NCI-H146 treated with DMSO at 0.1 percent for 48 hours (cell line): ENCODE results near the gene PHACTR3.

Experiments
- DNase-seq: peaks from one replicate; lab custom pipeline; 2025; ENCODE audit not compliant: unreplicated experiment; lab: John Stamatoyannopoulos, UW

Gene PHACTR3

DNA sequence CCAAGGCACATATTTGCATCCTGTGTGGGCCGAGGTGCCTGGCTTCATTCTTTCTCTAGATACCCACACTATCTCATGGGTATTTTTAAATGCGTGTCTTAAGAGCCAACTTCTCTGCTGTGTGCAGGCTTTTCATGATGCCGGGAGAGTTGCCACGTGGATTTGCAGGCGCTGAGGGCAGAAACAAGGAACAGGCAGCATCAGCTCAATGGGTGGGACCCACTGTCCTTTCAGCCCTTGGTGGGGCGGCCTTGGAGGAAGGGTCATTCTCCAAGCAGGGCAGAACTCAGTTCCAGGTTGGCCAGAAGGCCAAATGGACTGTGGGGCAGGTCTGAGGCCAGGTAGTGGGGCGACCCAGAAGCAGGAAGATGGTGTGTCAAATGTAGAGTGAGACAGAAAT, 84.7 kb downstream of the PHACTR3 start:
- no peak for DNase-seq

DNA sequence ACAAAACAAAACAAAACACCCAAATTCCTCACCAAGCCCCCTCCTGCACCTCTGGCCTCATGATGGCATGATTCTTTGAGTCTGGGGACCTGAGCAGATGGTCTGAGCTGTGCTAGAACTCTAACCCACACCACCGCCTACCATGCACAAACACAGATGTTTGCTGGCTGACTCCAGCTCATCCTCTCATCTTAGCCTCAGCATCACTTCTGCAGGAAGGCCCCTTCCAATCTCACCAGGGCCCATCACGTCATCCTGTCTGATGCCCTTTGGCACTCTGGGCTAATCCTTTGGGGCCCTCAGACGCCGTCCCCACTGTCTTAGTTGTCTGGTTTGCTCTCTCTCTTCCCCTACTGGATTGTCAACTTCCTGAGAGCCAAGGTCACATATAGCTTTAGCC, 85.8 kb downstream of the PHACTR3 start:
- no peak for DNase-seq

DNA sequence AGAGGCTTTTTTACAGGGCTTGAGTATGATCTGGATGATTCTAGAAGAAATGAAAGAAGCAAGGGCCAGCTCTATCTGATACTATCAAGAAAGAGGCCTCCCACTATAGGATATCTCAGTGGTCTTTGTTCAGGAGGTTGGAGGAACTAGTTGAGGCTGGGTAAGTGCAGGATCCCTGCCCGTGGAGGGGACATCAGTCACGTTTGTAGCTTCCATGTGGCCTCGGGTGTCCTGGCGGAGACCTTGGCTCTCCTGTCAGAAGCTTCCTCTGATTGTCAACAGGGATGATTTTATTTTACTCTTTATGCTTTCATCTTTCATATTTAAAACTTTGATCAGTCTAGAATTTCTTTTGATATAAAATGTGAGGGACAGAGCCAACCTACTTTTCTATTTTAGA, 86.6 kb downstream of the PHACTR3 start:
- DNase-seq, result no peak

DNA sequence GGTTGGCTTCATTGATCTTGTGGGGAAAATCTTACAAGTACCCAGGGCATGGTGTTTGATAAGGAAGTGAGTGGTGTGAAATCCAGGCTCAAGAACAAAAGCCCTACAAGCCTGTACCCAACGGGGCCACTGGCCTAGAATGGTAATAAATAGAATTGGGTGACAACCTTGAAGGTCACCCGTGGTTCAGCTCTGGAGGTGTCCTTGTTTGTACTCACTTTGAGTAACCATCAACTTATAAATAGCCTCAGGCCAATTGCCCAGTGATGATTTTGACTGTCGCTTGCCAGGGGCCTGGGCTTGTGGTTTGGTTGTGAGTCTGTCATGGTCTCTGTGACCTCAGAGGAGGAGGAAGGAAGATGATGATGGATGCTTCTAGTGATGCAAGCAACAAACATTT, 87.8 kb downstream of the PHACTR3 start:
- DNase-seq, result no peak

DNA sequence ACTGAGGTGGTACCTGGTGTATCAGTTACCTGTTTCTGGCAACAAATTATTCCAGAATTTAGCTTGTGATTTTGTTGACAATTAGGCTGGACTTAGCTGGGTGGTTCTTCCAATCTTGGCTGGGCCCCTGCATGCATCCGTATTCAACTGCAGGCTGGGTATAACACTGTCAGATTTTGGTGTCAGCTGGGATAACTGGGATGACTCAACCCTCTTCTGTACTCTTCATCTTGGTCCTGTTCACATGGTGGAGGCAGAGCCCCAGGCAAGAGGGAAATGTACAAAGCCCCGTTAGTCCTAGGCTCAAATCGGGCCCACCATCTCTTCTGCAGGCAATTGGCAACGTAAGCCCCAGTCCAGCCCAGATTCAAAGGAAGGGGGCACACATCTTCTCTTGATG, 89.2 kb downstream of the PHACTR3 start:
- no peak for DNase-seq

DNA sequence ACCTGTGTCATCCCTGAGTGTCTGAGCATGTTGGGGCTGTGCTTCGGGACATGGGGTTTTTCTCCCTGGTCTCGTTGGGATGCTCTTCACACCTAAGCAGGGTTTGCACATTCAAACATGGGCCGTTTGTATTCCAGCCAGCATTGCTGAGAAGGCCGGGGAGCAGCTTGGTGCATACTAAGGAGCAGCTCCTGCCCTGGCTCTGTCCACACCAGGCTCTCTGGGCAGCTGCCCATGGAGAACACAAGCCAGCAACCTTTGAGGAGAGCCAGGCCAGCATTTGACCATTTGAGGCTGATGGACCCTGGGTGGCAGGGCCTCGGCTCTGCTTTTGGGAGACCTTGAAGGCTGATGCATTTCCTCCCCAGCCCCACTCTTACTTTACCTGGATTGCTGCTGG, 92.1 kb downstream of the PHACTR3 start:
- no peak for DNase-seq

DNA sequence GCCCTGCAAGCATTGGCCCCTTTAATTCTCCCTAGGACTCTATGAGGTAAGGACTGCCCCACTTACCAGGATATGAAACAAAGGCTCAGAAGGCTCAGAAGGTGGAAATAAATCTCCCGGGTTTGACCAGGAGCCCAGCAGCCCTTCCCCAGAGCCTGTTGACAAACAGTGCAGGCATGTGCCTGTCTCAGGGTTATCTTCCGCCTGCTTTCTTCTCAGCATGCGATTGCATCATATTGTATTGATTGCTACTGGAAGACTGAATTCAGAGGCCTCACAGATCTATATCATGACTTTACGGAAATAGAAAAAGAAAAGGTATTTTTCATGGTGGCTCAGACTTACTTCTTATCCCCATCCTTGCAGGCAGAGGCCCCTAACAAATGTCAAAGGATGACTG, 92.7 kb downstream of the PHACTR3 start:
- no peak for DNase-seq

DNA sequence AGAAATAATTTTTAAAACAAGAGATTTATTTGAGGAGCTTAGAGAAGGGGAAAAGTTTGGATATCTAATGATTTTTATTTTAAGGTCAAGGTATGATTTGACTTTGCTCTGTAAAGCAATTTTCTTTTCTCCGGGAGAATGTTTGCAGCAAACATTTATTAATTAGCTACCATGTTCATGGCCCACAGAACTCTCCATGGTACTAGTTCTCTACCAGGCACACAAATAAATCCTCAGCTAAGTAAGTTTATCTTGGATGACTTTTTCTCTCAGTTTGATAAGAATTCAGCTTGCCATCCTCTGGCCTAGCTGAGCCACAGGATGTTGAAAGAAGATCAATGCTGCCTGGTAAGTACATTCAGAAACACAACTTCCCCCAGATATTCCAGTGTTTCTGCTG, 94.3 kb downstream of the PHACTR3 start:
- DNase-seq, result no peak

DNA sequence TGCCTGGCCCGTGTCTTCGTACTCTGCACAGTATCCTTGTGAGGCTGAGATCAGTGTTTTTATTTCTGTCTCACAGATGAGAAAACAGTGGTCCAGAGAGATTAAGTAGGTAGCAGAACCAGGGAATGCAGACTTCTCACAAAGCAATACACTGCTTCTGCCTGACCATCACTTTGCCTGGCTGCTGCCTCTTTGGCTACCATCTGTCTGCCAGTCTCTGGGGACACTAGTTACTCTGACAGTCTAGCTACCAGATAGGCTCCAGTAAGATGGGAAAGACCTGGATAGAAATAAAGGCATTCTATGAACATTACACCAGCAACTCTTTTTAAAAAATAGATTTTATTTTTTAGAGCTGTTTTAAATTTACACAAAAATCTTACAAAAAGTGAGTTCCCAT, 96.9 kb downstream of the PHACTR3 start:
- DNase-seq, result no peak

DNA sequence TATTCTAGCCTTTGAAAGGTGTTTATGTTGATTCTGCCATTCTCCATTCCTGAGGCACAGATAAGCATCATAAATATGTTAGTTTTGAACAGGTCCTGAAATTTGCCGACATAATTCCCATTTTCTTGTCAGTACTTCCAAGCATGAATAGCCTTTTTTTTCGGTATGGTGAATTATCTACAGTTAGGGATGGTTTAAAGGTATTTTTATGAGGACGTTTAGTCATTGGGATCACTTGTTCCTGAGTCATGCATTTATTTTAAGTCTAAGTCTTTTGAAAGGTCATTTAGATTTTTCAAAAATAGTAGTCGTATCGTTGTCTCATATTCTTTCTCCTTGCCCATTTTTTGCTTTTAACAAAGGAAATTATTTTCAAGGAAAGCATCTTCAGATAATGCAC, 98.7 kb downstream of the PHACTR3 start:
- no peak for DNase-seq

DNA sequence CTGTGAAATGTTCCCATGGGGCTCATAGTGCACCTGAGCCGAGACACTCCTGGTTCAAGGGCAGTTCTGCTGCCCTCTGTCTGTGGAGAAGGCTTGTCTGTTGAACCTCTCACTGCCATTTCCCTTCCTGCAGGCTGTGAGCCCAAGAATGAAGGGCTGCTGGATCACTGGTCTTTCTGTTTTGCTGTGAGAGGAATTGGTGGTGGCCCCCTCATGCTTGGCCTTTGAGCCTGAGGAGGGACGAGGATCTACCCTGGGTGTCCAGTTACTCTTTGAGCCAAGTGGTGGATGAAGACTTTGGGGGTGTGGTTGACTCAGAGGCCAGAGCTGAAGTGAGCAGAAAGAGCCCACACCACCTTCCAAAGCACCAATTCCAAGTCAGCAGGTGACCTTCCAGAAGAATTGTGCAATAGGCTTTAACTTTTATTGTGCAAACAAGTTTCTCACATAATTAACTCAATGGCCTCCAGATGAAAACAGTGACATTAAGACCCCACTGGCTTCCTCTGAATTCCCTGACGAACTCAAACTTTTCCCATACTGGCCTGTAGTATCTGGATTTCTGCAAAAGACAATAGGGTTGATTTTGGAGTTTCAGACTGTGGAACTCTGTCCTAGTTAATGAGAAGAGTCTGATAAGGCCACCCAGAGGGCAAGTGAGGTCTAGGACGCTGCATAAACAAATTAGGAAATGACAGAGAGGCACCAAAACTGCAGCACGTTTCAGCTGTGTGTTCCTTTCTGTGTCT, 101.5 kb downstream of the PHACTR3 start:
- no peak for DNase-seq

DNA sequence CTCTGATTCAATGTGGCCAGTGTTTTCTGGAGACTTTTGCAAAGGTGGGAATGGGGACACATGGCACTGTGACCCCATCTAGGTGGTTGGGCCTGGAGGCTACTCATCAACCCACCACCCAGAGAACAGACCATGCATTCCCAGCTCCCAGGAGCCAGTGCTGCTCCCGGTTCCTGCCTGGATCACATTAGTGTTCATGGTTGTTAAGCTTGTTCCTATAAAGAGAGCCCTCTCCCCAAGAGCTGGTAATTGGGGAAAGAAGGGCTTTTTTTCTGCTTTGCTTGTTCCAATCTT, 102.0 kb downstream of the PHACTR3 start:
- DNase-seq, result no peak

DNA sequence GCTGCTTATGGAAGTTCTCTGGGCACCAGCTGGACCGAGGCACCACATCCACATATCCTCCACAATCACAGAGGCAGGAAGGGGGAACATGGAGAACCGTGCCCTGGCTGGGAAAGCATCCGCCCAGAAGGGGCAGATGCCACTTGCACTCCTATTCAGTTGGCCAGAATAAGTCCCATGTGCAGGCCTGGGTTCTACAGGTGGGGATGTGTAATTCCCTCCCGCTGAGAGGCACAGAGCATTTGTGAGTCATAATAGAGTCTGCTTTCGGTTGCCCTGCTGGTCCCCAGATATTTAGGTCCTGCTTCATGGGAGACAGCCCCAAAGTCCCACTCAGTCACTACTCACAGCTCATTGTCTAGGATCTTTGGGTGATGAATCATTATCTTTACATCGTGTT, 104.0 kb downstream of the PHACTR3 start:
- no peak for DNase-seq

DNA sequence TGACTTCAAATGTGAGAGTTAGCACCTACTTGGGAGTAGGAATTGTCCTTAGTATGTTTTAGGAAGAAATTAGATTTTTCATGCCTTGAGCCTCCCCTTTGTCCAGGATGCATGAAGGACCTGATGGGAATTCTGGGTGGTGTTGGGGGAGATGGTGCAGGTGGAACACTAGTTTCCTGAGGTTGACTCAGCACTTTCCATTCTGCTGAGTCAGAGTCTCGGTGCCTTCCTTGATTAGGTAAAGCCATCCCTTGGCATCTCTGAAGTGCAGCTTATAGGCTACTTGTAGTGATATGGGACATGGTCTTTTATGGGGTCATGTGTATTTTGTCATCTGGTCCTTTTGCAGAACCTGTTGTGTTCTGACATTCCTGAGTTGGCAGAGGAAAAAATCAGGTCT, 105.3 kb downstream of the PHACTR3 start:
- no peak for DNase-seq

DNA sequence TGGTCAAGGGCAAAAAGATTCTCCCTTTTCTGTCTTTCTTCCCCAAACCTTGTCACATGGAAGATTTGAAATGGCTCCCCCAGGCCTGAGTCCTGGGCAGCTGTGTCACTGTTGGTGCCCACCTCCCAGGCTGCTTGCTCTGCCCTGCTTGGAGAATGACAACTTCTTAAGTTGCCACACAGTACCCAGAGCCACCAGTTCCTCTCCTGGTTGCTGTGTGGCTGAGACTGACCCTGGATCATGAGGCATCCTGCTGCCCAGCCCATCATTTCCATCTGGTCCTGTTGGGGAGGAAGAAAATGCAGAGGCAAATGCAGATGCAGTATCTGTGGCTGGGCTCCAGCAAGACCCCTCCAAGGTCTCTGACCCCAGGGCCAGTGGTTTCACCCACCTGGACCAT, 113.7 kb downstream of the PHACTR3 start:
- no peak for DNase-seq

DNA sequence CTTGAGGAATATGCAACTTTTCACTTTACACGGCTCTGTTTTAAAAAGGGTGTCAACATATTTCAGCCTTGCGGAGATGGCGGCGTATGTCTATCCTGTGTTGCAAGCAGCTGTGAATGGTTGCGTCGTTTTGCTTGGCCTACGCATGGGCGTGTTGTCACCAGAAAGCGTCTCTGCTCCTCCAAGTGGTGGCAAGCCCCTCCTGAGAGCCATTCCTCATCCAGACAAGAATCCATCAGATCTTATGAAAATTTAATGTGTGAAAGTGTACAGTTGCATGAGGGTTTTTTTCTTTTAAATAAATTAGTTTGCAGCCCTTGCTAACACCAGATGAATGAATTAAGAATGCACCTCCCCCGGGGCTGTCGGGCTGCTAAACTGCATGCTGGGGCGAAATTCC, 114.4 kb downstream of the PHACTR3 start:
- no peak for DNase-seq

DNA sequence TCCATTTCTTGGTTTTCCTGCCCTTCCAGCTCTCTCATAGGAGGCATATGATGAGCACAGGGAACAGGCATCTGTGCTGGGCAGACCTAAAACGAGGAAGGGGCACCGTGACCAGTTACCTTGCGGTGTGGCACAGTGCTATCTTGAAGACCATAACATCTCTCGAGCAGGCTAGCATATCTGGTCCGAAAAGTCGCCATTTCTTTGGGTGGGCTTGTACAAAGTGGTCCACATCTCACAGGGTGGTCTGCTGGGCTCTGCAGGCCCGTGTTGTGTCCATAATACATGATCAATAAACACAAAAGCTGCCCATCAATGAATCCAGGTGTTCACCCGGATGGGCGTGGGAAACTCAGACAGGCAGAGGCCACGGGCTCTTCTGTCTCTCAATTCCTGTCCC, 115.7 kb downstream of the PHACTR3 start:
- no peak for DNase-seq

DNA sequence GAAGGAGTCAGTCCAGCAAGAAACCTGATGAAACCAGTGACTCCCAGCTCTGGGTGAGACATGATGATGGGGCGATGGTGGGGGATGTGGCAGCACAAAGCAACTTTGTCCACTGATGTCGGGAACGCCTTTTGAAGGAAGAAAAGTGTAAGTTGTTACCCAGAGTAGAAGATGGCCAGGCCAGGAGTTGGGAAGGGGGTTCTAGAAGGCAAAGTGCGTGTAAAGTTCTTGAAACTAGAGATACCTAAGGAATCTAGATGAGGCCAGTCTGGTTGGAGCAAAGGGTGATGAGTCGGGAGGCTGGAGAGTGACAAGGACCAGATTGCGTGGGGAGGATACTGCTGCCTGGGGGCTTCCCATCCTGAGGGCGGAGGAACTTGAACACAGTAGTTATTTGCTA, 117.0 kb downstream of the PHACTR3 start:
- DNase-seq, result no peak

DNA sequence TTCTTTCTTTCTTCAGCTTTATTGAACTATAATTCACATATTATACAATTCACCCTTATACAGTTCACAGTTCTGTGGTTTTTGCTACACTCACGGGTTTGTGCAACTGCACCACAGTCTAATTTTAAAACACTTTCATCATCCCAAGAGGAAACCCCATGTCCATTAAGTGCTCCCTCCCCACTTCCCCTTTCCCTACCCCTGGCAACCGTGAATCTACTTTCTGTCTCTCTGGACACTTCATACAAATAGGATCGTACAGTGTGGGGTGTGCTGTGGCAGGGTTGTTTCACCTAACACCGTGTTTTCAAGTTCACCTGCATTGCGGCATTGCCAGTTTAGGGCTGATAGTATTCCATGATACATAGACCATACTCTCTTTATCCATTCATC, 118.8 kb downstream of the PHACTR3 start:
- DNase-seq, result no peak

DNA sequence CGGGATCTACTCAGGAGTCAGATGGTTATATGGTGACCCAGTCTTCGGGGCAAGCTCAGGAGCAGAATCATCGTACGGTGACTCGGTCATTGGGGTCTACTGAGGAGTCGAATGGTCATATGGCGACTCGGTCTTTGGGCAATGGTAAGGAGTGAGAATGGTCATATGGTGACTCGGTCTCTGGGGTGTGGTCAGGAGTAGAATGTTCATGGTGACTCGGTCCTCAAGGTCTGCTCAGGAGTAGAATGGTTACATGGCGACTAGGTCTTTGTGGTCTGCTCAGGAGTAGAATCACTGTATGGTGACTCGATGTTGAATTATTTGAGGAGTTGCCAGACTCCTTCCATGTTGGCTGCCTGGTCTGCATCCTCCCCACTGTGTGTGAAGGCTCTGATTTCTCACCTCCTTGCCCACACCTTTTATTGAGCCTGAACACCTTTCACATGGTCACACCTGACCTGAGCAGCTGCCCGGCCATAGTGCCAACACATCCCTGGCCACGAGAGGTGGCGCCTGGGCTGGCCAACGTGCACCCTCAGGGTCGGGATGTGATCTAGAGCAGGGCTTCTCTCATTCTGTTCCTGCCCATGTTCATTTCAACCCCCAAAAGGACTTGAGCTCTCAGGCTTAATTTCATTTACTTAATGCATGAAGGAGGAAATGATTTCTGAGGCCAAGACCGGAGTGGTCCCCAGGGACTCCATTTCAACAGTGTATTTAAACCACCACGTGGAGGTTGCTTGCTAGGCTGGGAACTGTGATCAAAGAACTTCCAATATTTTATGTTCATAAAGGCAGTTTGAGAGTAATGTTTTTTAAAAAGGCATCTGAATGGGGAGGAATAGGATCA, 119.5 kb downstream of the PHACTR3 start:
- DNase-seq, result no peak

DNA sequence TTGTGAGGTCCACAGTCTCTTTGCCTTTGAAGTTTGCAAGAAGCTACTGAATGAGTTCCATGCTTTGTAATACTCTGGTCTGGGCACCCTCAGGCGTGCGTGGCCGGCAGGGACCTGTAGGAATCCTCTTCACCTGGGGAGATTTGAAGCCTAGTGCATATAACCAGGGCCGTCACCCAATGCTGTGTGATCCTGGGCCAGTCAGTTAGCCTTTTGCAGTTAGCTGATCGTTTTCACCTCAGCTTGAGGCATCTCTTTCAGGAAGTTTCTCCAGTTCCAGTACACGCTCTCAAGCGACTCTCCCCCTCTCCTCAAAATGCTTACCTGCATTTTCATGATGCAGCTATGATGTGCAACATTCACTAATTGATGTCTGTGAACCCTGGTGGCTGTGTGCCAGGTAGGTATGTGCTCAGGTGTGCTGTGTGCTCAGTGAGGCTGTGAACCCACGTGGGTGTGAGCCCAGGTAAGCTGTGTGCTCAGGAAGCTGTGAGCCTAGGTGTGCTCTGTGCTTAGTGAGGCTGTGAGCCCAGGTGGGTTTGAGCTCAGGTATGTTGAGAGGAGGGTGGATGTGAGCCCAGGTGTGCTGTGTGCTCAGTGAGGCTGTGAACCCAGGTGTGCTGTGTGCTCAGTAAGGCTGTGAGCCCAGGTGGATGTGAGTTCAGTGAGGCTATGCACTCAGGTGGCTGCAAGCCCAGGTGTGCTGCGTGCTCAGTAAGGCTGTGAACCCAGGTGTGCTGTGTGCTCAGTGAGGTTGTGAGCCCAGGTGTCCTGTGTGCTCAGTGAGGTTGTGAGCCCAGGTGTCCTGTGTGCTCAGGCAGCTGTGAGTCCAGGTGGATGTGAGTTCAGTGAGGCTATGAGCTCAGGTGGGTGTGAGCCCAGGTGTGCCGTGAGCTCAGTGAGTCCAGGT, 120.4 kb downstream of the PHACTR3 start:
- DNase-seq, result no peak
